ENCODE data around the gene KRTAP5-6. TPM values are rescaled to one million over a fixed set of nuclear protein-coding genes. Genes with fewer than 3 reads are reported as not detected.

The KRTAP5-6 gene
- total and polyA plus RNA-seq, 8 donors, result not detected

DNA sequence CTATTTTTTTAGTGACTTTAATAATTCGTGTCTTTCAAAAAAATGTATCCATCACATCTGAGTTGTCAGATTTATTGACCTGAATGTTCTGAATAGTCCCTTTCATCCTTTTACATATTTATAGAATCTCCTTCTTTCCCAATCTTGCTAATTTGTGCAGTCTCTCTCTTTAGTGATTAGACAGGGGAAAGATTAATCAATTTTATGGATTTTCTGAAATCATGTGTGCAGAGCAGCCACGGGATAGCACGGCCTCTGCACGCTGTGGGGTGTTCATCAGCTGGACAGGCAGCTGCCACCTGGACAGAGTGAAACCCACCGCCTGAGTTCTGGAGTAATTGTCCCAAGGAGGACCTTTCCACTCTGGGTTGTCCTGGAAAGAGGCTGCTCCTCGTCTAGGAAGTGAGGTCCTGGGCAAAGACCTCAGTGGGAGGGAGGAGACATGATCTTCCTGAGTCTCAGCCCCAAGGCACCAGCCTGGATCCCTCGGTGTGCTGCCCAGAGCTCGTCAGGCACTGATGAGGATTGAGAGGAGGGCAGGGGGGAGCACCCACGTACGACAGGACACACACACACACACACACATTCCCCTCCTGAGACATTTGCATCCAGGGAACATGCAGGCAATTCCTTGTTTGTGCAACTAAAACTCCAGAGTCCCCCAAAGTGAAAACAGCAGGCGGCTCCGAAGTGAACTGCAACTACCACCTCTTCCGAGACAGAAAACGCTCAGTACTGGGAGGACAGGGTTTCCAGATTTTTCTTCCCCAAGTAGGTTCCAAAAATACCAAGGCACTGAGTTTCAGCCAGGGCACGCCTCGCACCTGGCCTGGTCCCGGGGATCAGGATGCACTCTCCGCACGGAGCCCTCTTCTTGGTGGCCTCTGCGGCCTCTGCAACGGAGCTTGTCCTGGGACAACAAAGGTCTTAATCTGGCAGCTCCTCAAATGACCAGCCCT lies 22.5 kb upstream of the KRTAP5-6 start:
- no peak overlapping the region for H3K27ac ChIP-seq
- no peaks in the 10 kb centered on the region for H3K4me1 ChIP-seq
- DNase-seq, result no peak
- no peak for TF ChIP-seq POLR2A (IDR thresholded peaks at IDR 0.05)
- H3K9me3 ChIP-seq, result no peaks in the 10 kb centered on the region
- peaks cover 0 to 65% (median 28%) of the 10 kb centered on the region in 3 donors for H3K27me3 ChIP-seq
- 44 to 55% (median 50%) methylated on average over 17 to 21 of the region's 21 CpGs for WGBS, 5 donors
- H3K4me3 ChIP-seq, result no peak overlapping the region
- no peaks in the 10 kb centered on the region for H3K36me3 ChIP-seq
- intact Hi-C loops (cut with DNase I; ENCODE audit: low total_unique reads), result no loop called here

DNA sequence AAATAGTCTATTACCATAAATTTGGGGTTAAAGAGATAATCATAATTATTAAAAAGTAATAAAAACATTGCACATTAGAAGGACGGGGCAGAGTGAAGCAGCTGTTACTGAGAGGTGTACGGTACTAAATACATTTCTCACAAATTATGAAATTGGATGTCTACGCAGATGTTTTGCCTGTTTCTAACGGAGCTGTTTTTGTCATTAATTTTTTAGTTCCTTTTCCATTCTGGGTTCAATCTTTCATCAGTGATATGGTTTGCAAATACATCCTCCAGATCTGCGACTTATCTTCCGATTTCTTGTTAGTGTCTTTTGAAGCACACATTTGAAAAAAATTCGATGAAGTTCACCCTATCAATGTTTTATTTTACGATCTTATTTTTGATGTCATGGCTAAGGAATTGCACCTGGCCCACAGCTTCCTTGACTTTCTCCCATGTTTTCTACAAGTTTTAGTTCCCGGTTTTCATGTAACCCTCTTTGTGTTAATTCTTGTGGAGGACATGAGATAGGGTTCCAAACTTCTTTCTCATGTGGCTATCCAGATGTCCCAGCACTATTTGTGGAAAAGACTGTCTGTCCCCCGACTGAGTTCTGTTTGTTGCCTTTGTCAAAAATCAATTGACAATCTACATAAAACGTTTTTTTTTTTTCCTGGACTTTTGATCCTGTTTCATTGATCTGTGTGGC lies 21.3 kb upstream of the KRTAP5-6 start:
- TF ChIP-seq EP300 (IDR thresholded peaks at IDR 0.05), result no peak
- no peak for TF ChIP-seq POLR2AphosphoS5 (IDR thresholded peaks at IDR 0.05)
- TF ChIP-seq, protein P1, sequence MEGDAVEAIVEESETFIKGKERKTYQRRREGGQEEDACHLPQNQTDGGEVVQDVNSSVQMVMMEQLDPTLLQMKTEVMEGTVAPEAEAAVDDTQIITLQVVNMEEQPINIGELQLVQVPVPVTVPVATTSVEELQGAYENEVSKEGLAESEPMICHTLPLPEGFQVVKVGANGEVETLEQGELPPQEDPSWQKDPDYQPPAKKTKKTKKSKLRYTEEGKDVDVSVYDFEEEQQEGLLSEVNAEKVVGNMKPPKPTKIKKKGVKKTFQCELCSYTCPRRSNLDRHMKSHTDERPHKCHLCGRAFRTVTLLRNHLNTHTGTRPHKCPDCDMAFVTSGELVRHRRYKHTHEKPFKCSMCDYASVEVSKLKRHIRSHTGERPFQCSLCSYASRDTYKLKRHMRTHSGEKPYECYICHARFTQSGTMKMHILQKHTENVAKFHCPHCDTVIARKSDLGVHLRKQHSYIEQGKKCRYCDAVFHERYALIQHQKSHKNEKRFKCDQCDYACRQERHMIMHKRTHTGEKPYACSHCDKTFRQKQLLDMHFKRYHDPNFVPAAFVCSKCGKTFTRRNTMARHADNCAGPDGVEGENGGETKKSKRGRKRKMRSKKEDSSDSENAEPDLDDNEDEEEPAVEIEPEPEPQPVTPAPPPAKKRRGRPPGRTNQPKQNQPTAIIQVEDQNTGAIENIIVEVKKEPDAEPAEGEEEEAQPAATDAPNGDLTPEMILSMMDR (IDR thresholded peaks at IDR 0.05), result no peak
- TF ChIP-seq POLR2A (IDR thresholded peaks at IDR 0.05), result no peak
- H3K4me1 ChIP-seq, result no peaks in the 10 kb centered on the region
- H3K27ac ChIP-seq, result no peak overlapping the region
- H3K4me3 ChIP-seq, result no peak overlapping the region
- no peaks in the 10 kb centered on the region for H3K9me3 ChIP-seq
- no peaks in the 10 kb centered on the region for H3K36me3 ChIP-seq
- 65 to 70% (median 68%) methylated on average over 11 of the region's 11 CpGs for WGBS, 5 donors
- intact Hi-C loops (cut with DNase I; ENCODE audit: low total_unique reads), result no loop called here
- no peak for DNase-seq
- H3K27me3 ChIP-seq, result peaks cover 0 to 64% (median 28%) of the 10 kb centered on the region in 3 donors

DNA sequence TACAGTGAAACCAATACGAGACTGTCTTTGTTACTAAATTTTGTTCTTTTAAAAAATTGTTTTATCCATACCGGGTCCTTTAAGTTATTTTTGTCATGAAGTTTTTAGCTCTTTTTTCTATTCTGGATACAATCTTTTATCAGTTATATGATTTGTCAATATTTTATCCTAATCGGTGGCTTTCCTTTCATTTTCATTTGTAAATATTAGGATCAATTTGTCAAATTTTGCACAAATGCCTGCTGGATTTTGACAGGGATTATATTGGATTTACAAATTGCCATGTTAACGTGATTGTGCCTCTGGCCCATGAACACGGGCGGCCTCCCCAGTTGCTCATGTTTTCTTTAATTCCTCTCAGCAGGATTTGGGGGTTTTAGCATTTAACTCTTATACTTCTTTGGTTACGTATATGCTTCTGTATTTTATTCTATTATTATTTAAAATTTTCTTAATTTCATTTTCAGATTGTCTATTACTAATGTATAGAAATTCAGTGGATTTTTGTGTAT lies 20.7 kb upstream of the KRTAP5-6 start:
- no peaks in the 10 kb centered on the region for H3K4me1 ChIP-seq
- DNase-seq, result no peak
- no peak overlapping the region for H3K27ac ChIP-seq
- WGBS, 5 donors, result 69 to 76% (median 73%) methylated on average over 7 of the region's 7 CpGs
- H3K36me3 ChIP-seq, result no peaks in the 10 kb centered on the region
- peaks cover 0 to 66% (median 28%) of the 10 kb centered on the region in 3 donors for H3K27me3 ChIP-seq
- H3K4me3 ChIP-seq, result no peak overlapping the region
- no peaks in the 10 kb centered on the region for H3K9me3 ChIP-seq
- TF ChIP-seq POLR2A (IDR thresholded peaks at IDR 0.05), result no peak
- TF ChIP-seq POLR2AphosphoS5 (IDR thresholded peaks at IDR 0.05), result no peak
- TF ChIP-seq, protein P1 (IDR thresholded peaks at IDR 0.05), result no peak
- TF ChIP-seq EP300 (IDR thresholded peaks at IDR 0.05), result no peak
- intact Hi-C loops (cut with DNase I; ENCODE audit: low total_unique reads), result no loop called here

DNA sequence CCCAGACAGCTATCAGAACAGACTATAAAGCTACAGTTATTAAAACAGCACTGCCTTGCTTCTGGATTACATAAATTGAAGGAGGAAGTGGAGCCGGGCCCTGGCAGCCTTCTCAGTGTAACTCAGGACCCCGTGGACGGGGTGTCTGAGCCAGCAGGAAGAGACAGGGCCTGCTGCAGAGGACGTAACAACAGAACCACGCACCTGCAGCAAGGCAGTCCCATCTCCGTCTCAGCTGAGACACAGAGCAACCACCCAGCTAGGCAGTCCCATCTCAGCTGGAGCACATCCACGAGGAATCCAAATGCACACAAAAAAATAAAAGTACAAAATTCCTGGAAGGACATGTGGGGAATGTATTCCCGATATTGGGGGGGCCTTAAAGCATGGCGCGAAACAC lies 17.1 kb upstream of the KRTAP5-6 start:
- no peak overlapping the region for H3K4me3 ChIP-seq
- DNase-seq, result no peak
- intact Hi-C loops (cut with DNase I; ENCODE audit: low total_unique reads), result no loop called here
- H3K36me3 ChIP-seq, result no peaks in the 10 kb centered on the region
- H3K9me3 ChIP-seq, result no peaks in the 10 kb centered on the region
- 77 to 82% (median 81%) methylated on average over 10 of the region's 10 CpGs for WGBS, 5 donors
- no peak overlapping the region for H3K27ac ChIP-seq
- TF ChIP-seq, protein P1 (IDR thresholded peaks at IDR 0.05), result no peak
- TF ChIP-seq POLR2A (IDR thresholded peaks at IDR 0.05) (no peak), EP300 (IDR thresholded peaks at IDR 0.05) (no peak), POLR2AphosphoS5 (IDR thresholded peaks at IDR 0.05) (no peak)
- H3K27me3 ChIP-seq, result peaks cover 0 to 70% (median 22%) of the 10 kb centered on the region in 3 donors
- H3K4me1 ChIP-seq, result no peaks in the 10 kb centered on the region

Measured in stomach (tissue), 9 donors.